ENCODE data around the gene TBCB.

Gene TBCB

DNA sequence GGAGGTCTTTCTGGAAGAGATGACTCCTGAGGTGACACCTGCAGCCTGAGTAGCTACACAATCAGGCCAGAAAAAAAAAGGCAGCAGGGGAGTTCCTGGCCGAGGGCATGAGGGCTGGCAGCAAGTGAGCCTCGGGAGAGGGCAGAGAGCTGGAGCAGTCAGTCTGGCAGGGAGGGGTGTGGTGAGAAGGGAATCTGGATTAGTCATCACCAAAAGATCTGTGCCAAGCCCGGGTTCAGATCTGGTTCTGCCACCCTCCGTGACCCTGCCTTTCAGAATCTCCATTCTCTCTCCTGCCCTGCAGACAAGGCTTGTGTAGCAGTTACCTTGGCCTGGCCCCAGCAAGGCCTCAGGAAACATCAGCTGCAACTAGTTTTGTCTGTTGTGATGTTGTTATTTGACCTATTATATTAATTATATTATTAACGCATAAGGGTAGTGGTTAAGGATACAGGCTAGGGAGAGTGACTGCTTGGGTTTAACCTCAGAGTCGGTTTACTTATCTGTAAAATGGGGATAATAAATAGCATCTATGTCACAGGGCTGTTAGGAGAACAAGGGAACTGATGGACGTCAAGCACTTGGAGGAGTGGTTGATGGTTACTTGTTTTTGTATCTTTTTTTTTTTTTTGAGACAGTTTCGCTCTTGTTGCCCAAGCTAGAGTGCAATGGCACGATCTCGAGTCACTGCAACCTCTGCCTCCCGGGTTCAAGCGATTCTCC lies 21.9 kb downstream of the TBCB start:
- DNase-seq (ENCODE audit: low read depth), result no peak

DNA sequence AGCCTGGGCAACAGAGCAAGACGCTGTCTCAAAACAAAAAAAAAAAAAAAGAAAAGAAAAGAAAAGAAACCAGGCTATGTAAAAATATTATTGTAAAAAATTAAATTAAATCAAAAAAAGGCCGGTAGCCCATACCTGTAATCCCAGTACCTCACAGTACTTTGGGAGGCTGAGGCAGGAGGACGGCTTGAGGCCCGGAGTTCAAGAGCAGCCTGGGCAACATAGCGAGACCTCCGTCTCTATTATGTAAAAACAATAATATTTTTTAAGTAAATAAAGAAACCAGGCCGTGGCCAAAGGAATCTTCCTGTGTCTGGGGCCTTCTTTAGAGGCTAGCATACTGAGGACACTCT lies 23.8 kb downstream of the TBCB start:
- DNase-seq (ENCODE audit: low read depth), result no peak

- peak; percentile 86 for DNase-seq (ENCODE audit: low read depth)
Measured at GRCh38 chr19:36139473-36140303, 24.4 kb downstream of the TBCB start, which contains the start of gene CAPNS1. Gene CAPNS1 (plus strand): TSS chr19:36140066. CDS start chr19:36141012, 946 bp downstream.

GRCh38 chr19:36140304-36141038 lies 25.2 kb downstream of the TBCB start:
- peak; percentile 15 for DNase-seq (ENCODE audit: low read depth)

GRCh38 chr19:36141039-36141927 lies 26.0 kb downstream of the TBCB start:
- peak; percentile 79 for DNase-seq (ENCODE audit: low read depth)

DNA sequence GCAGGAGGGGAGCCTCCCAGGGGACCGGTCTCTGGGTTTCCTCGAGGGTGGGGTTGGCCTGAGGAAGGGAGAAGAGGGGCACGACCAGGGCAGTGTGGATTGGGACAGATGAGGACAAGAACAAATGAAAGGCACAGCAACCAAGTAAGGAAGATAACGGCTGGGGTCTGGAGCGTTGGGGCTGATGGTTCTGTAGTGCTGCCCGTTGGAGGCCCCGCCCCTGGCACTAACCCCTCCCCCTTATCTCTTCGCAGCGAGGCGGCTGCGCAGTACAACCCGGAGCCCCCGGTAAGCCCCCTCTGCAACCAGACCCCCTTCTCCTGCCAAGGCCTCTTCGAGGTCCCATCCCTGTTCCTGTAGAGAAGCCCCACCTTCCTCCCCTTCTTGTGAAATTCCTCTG lies 26.8 kb downstream of the TBCB start:
- no peak for DNase-seq (ENCODE audit: low read depth)

DNA sequence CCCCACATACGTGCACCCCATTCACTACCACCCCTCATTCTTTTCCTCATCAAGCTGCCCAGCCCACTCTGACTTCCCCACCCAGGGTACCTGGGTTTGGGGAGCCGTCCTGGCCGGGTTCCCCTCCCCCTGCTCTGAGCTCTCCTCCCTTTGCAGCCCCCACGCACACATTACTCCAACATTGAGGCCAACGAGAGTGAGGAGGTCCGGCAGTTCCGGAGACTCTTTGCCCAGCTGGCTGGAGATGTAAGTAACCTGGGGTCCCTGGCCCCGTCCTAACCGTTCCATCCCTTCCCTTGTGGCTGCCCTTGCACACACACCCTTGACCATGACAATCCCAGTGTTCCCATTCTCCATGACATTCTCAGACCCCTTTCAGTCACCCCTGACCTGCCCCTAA lies 27.2 kb downstream of the TBCB start:
- no peak for DNase-seq (ENCODE audit: low read depth)

GRCh38 chr19:36144624-36145023 lies 29.4 kb downstream of the TBCB start:
- no peak for DNase-seq (ENCODE audit: low read depth)

- DNase-seq (ENCODE audit: low read depth), result no peak
Measured at GRCh38 chr19:36149673-36150406, 34.6 kb downstream of the TBCB start.

GRCh38 chr19:36150586-36150985 lies 35.3 kb downstream of the TBCB start:
- no peak for DNase-seq (ENCODE audit: low read depth)

- no peak for DNase-seq (ENCODE audit: low read depth)
Measured at GRCh38 chr19:36151144-36152018, 36.1 kb downstream of the TBCB start.

GRCh38 chr19:36152019-36152351 lies 36.7 kb downstream of the TBCB start:
- DNase-seq (ENCODE audit: low read depth), result no peak

DNA sequence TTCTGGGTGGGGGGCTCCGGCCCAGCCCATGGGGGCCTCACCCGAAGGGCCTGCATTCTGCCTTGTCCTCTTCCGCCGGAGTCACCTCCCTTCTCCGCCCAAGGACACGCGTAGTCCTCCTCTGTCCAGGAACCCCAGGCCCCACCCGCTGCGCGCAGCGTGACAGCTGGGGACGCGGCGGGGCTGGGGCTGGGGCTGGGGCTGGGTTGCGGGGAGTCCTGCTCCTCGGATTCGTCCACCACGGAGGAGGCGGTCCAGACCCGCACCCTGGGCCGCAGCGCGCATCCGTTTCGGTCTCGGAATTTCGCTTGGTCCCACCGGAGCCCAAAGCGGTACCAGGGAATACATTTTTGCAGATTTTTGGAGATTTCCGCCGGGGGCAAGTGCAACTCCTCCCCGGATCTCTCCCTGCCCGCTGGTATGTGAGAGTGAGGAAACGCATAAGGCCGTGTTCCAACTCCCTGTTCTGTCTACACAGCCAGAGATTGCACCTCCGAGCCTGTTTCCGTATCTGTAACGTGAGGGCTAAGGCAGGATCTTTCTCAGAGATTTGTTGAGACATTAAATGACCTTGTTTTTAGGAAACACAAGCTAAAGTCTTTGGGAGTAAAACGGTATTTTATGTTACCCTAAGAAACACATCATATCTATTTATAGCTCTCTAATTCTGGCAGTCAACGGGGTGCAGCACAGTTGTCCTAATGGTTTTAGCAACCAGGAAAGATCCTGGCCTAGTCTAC lies 37.3 kb downstream of the TBCB start, which contains the start of gene COX7A1:
Gene COX7A1 (minus strand): TSS at position 96 of the 740 bp plus-strand sequence. CDS start 40 bp downstream, at position 56.
- DNase-seq (ENCODE audit: low read depth), result no peak

DNA sequence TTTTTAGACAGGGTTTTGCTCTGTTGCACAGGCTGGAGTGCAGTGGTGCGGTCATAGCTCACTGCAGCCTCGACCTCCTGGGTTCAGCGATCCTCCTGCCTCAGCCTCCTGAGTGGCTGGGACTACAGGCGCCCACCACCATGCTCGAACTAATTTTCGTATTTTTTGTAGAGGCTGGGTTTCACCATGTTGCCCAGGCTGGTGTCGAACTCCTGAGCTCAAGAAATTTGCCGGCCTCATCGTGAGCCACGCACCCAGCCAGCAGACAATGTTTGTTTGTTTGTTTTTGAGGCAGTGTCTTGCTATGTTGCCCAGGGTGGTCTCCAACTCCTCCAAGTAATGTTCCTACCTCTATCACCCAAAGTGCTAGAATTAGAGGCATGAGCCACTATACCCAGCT lies 37.9 kb downstream of the TBCB start:
- DNase-seq (ENCODE audit: low read depth), result no peak

DNA sequence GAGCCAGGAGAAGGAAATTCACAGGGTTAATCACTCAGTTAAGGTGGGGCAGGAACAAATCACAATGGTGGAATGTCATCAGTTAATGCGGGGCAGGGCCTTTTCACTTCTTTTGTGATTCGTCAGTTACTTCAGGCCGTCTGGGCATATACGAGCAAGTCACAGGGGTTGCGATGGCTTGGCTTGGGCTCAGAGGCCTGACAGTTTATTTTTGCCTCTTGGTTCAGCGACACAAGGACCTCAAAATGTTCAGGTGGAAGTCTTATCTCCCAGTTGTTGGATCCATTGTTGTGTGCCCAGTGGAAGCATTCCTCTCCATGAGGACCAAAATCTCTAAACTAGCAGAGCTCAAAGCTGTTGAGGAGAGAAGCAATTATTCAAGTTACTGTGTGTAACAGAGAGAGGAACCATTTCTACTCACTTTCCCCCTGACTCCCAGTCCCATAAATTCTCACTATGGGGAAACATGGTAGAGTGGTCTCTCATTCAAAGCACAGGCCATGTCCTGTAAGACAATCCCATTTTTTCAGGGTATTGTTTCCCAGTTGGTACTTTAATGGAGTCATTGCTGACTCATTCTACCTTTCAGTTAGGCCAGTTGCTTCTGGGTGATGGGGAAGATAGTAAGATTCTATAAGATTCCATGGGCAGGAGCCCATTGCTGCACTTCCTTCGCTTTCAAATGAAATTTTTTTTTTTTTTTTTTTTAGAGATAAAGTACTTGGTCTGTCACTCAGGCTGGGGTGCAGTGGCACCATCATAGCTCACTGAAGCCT lies 45.7 kb downstream of the TBCB start:
- DNase-seq (ENCODE audit: low read depth), result no peak

DNA sequence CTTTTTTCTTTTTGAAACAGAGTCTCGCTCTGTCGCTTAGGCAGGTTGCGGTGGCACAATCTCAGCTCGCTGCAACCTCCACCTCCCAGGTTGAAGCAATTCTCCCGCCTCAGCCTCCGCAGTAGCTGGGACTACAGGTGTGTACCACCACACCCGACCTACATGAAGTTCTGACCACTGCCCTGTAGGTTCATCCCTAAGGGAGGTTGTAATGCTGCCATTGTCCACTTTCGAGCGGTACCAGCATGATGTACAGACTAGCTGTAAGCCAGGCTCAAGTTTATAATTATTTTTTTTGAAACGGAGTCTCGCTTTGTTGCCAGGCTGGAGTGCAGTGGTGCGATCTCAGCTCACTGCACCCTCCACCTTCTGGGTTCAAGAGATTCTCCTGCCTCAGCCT lies 48.5 kb downstream of the TBCB start:
- no peak for DNase-seq (ENCODE audit: low read depth)

DNA sequence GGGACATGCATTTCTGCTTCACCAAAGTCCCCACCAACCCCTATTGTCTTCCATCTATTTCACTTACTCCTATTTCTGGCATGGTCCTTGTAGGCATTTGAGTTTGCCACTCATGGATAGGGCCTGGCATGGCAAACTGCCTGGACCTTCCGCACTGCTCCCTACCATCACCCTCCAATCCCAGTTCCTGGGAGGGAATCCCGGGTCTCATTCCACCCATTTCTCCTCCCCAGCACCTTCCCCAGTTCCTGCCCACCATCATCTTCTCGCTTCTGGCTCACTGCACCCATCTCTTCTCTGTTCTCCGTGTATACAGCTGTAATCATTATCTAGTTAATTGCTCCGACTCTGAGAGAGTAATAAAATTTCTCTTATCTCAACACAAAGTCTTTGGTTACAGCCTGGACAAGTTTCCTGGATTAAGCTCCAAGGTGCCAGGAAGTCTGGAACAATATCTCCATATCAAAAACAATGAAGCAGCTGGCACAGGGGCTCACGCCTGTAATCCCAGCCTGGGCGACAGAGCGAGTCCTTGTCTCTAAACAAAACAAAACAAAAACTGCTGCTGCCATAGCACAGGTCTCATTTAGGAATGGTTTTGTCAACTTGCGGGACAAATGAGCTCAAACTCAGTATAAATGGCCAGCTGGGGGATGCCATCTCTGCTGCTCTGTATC lies 54.0 kb downstream of the TBCB start:
- DNase-seq (ENCODE audit: low read depth), result no peak

DNA sequence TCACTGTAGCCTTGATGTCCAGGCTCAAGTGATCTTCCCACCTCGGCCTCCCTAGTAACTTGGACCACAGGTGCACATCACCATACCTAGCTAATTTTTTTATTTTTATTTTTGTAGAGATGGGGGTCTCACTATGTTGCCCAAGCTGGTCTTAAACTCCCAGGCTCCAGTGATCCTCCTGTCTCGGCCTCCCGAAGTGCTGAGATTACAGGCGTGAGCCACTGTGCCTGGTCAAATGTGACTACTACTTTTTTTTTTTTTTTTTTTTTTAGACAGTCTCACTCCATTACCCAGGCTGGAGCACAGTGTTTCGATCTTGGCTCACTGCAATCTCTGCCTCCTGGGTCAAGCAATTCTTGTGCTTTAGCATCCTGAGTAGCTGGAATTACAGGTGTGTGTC lies 57.6 kb downstream of the TBCB start:
- DNase-seq (ENCODE audit: low read depth), result no peak
